Suprapubic skin (tissue), 4 donors: ENCODE results near the gene VAMP4.

Experiments
- EP300 ChIP-seq: sonication (generic); formaldehyde crosslinking; IDR thresholded peaks from one replicate; pipeline ENCODE4 v1.6.1; 2017; ENCODE audit warnings: antibody characterized with exemption
- POLR2A ChIP-seq, 2 donors: fragments of 450-650 bp; IDR thresholded peaks; one replicate each; pipeline ENCODE4 v1.6.1; 2017; ENCODE audit warnings: antibody characterized with exemption in 2 of 2, mild to moderate bottlenecking in 2 of 2, moderate library complexity in 2 of 2
- POLR2AphosphoS5 ChIP-seq, 3 donors: sonication (generic); formaldehyde crosslinking; IDR thresholded peaks; one replicate each; pipeline ENCODE4 v1.6.1; 2017; ENCODE audit warnings: antibody characterized with exemption in 3 of 3
- TF ChIP-seq, protein P1 (sequence below), 2 donors: fragments of 200-600 bp in 1 of 2; fragments of 450-650 bp in 1 of 2; sonication (generic) in 1 of 2; IDR thresholded peaks; one replicate each; pipeline ENCODE4 v1.5.1; 2016 to 2019; ENCODE audit warnings: antibody characterized with exemption in 2 of 2, mild to moderate bottlenecking in 1 of 2, moderate library complexity in 1 of 2

GRCh38 chr1:171742577-171742922, 685 bp upstream of the VAMP4 start:
- TF ChIP-seq, protein P1, sequence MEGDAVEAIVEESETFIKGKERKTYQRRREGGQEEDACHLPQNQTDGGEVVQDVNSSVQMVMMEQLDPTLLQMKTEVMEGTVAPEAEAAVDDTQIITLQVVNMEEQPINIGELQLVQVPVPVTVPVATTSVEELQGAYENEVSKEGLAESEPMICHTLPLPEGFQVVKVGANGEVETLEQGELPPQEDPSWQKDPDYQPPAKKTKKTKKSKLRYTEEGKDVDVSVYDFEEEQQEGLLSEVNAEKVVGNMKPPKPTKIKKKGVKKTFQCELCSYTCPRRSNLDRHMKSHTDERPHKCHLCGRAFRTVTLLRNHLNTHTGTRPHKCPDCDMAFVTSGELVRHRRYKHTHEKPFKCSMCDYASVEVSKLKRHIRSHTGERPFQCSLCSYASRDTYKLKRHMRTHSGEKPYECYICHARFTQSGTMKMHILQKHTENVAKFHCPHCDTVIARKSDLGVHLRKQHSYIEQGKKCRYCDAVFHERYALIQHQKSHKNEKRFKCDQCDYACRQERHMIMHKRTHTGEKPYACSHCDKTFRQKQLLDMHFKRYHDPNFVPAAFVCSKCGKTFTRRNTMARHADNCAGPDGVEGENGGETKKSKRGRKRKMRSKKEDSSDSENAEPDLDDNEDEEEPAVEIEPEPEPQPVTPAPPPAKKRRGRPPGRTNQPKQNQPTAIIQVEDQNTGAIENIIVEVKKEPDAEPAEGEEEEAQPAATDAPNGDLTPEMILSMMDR (IDR thresholded peaks at IDR 0.05), result no peak
- TF ChIP-seq POLR2A (IDR thresholded peaks at IDR 0.05) (no peak), EP300 (no peak), POLR2AphosphoS5 (IDR thresholded peaks at IDR 0.05) (no peak)
